SK-N-SH treated with all-trans-retinoic acid at 6 μM for 48 hours (cell line): ENCODE results near the gene ANKRD44.
A peak's percentile ranks its signal among the peaks of the same experiment; 100 is the strongest.

Source experiments
- ATAC-seq: fragments of 200-7000 bp; cut with Tn5 transposase; 3 replicates; pipeline ENCODE4 v1.9.1; 2020; ENCODE audit warnings: mild to moderate bottlenecking, moderate library complexity
- ARNTL ChIP-seq: fragments of 450-650 bp; formaldehyde crosslinking; IDR thresholded peaks from 2 replicates; pipeline ENCODE4 v1.5.0; 2020; ENCODE audit warnings: low read depth, mild to moderate bottlenecking, moderate library complexity, borderline replicate concordance
- BACH2 ChIP-seq: fragments of 250-450 bp; sonication (Bioruptor Pico); IDR thresholded peaks from 2 replicates; pipeline ENCODE4 v1.9.0; 2021; ENCODE audit warnings: mild to moderate bottlenecking, borderline replicate concordance
- CREB5 ChIP-seq: fragments of 250-450 bp; sonication (Bioruptor Pico); IDR thresholded peaks from 2 replicates; pipeline ENCODE4 v1.5.1; 2020; ENCODE audit warnings: low read depth, mild to moderate bottlenecking, moderate library complexity
- CSDC2 ChIP-seq: fragments of 250-450 bp; sonication (Bioruptor Pico); IDR thresholded peaks from 2 replicates; pipeline ENCODE4 v1.5.0; 2020; ENCODE audit warnings: mild to moderate bottlenecking, moderate library complexity
- ESRRG ChIP-seq: fragments of 250-450 bp; sonication (Bioruptor Pico); IDR thresholded peaks from 2 replicates; pipeline ENCODE4 v1.6.1; 2021; ENCODE audit warnings: mild to moderate bottlenecking
- ISL1 ChIP-seq: fragments of 250-450 bp; sonication (Bioruptor Pico); IDR thresholded peaks from 2 replicates; pipeline ENCODE4 v2.1.2; 2022; ENCODE audit warnings: mild to moderate bottlenecking, moderate library complexity
- OSR1 ChIP-seq: fragments of 250-450 bp; sonication (Bioruptor Pico); IDR thresholded peaks from 2 replicates; pipeline ENCODE4 v1.8.0; 2022; ENCODE audit warnings: moderate library complexity, mild to moderate bottlenecking, inconsistent platforms
- PATZ1 ChIP-seq: fragments of 250-450 bp; sonication (Bioruptor Pico); IDR thresholded peaks from 2 replicates; pipeline ENCODE4 v1.8.0; 2020; ENCODE audit warnings: mild to moderate bottlenecking, moderate library complexity, borderline replicate concordance
- POU6F1 ChIP-seq: fragments of 250-450 bp; sonication (Bioruptor Pico); IDR thresholded peaks from 2 replicates; pipeline ENCODE4 v1.8.0; 2021; ENCODE audit warnings: low read depth, mild to moderate bottlenecking, moderate library complexity, borderline replicate concordance
- PPARA ChIP-seq: fragments of 250-450 bp; sonication (Bioruptor Pico); IDR thresholded peaks from 2 replicates; pipeline ENCODE4 v1.5.0; 2020; ENCODE audit warnings: mild to moderate bottlenecking, borderline replicate concordance
- RARB ChIP-seq: fragments of 250-450 bp; sonication (Bioruptor Pico); IDR thresholded peaks from 2 replicates; pipeline ENCODE4 v1.8.0; 2021; ENCODE audit warnings: mild to moderate bottlenecking, moderate library complexity
- SNAI2 ChIP-seq: fragments of 250-450 bp; sonication (Bioruptor Pico); IDR thresholded peaks from 2 replicates; pipeline ENCODE4 v1.5.0; 2020; ENCODE audit warnings: mild to moderate bottlenecking, moderate library complexity
- TCF4 ChIP-seq: fragments of 250-450 bp; sonication (Bioruptor Pico); IDR thresholded peaks from 2 replicates; pipeline ENCODE4 v1.8.0; 2021; ENCODE audit warnings: mild to moderate bottlenecking, moderate library complexity, borderline replicate concordance
- TOX ChIP-seq: fragments of 250-450 bp; sonication (Bioruptor Pico); IDR thresholded peaks from 2 replicates; pipeline ENCODE4 v1.8.0; 2021; ENCODE audit warnings: mild to moderate bottlenecking, moderate library complexity, borderline replicate concordance
- ZC3H10 ChIP-seq: fragments of 250-450 bp; sonication (Bioruptor Pico); IDR thresholded peaks from 2 replicates; pipeline ENCODE4 v1.5.1; 2021; ENCODE audit warnings: mild to moderate bottlenecking, moderate library complexity
- ZFP3 ChIP-seq: fragments of 250-450 bp; sonication (Bioruptor Pico); IDR thresholded peaks from 2 replicates; pipeline ENCODE4 v1.5.0; 2020; ENCODE audit warnings: mild to moderate bottlenecking, moderate library complexity
- ZFP30 ChIP-seq: fragments of 450-650 bp; formaldehyde crosslinking; IDR thresholded peaks from 2 replicates; pipeline ENCODE4 v1.5.0; 2022; ENCODE audit warnings: mild to moderate bottlenecking, moderate library complexity
- ZNF565 ChIP-seq: fragments of 450-650 bp; formaldehyde crosslinking; conservative IDR thresholded peaks from 2 replicates; pipeline ENCODE4 v1.5.0; 2020; ENCODE audit warnings: low read depth, mild to moderate bottlenecking, moderate library complexity
- ZNF70 ChIP-seq: fragments of 450-650 bp; formaldehyde crosslinking; IDR thresholded peaks from 2 replicates; pipeline ENCODE4 v1.5.0; 2020; ENCODE audit warnings: mild to moderate bottlenecking, moderate library complexity
- ZNF8 ChIP-seq: fragments of 450-650 bp; formaldehyde crosslinking; IDR thresholded peaks from 2 replicates; pipeline ENCODE4 v1.5.0; 2020; ENCODE audit warnings: mild to moderate bottlenecking, moderate library complexity

The ANKRD44 gene

GRCh38 chr2:197265036-197265435 is 45.5 kb downstream of the ANKRD44 start:
- no peak for ATAC-seq
- no peak for TF ChIP-seq BACH2
- TF ChIP-seq SNAI2, result no peak
- TF ChIP-seq ESRRG (CRISPR knock-in tag), result no peak
- TF ChIP-seq POU6F1 (CRISPR knock-in tag), result no peak
- TF ChIP-seq ISL1, result no peak
- TF ChIP-seq TOX (CRISPR knock-in tag), result no peak
- no peak for TF ChIP-seq RARB (CRISPR knock-in tag)
- no peak for TF ChIP-seq ARNTL (CRISPR knock-in tag)
- no peak for TF ChIP-seq ZFP30
- no peak for TF ChIP-seq ZNF565 (CRISPR knock-in tag)

DNA sequence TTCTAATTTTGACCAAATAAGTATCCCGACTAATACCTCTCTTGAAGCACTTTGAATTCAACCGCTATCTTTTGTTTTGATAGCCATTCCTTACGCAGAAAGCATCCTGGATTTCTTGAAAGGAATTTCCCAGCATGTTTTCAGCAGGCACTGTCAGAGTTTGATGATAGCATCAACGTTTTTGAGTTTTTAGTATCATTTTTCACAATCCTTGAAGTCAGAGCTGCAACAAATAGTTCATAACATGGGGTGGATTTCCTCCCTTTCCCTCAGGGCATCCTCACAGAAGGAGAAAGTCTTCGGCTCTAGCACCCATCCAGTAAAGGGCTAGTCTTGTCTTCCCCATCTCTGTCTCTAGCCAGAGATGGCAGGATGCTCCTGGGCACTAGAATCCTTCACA is 46.2 kb downstream of the ANKRD44 start:
- TF ChIP-seq ARNTL (CRISPR knock-in tag) (no peak), ZFP30 (no peak), PPARA (no peak), ZNF8 (CRISPR knock-in tag) (no peak), ZNF565 (CRISPR knock-in tag) (no peak), POU6F1 (CRISPR knock-in tag) (no peak), ZFP3 (no peak), ZC3H10 (no peak)
- ATAC-seq, result no peak

- ATAC-seq, result no peak
- TF ChIP-seq TOX (CRISPR knock-in tag), result no peak
- no peak for TF ChIP-seq ARNTL (CRISPR knock-in tag)
- TF ChIP-seq OSR1 (CRISPR knock-in tag), result no peak
- TF ChIP-seq PPARA, result no peak
- TF ChIP-seq ZC3H10, result no peak
Measured at GRCh38 chr2:197263077-197263476, 47.5 kb downstream of the ANKRD44 start.

DNA sequence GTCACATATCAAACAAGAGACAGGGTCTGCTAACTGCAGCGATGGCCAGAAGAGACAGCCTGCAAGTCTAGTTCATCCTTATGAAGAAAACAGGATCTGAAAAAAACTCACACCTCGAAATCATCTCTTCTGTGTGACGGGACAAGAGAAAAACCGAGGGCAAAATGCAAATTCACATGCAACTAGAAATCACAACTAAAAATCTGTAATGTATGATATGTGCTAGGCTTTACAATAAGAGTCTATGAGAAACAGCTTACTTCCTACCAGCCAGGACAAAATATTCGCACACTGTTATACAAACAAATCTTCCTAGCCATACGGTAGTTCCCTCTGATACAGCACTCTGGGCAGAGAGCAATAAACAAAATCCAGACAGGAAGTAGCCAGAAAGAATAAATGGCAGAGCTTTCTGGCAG is 48.8 kb downstream of the ANKRD44 start:
- peak; percentile 81 for ATAC-seq
- TF ChIP-seq BACH2, result no peak
- TF ChIP-seq TCF4 (CRISPR knock-in tag), result peak; percentile 24; the same call in 1 of the 2 replicates

GRCh38 chr2:197259470-197259999 is 51.0 kb downstream of the ANKRD44 start:
- TF ChIP-seq ISL1 (no peak), ZFP3 (no peak), BACH2 (no peak), ARNTL (CRISPR knock-in tag) (no peak), ESRRG (CRISPR knock-in tag) (no peak), CREB5 (CRISPR knock-in tag) (no peak), PPARA (no peak), ZNF70 (no peak), TOX (CRISPR knock-in tag) (no peak), PATZ1 (no peak), ZNF565 (CRISPR knock-in tag) (no peak), TCF4 (CRISPR knock-in tag) (no peak), SNAI2 (no peak), CSDC2 (CRISPR knock-in tag) (no peak), ZNF8 (CRISPR knock-in tag) (no peak), ZC3H10 (no peak)
- no peak for ATAC-seq
